NCI-H524 treated with DMSO at 0.1 percent for 48 hours (cell line): ENCODE data around the gene SSTR3.

Experiments
- DNase-seq: peaks from one replicate; lab custom pipeline; 2025; lab: John Stamatoyannopoulos, UW

Gene SSTR3

DNA sequence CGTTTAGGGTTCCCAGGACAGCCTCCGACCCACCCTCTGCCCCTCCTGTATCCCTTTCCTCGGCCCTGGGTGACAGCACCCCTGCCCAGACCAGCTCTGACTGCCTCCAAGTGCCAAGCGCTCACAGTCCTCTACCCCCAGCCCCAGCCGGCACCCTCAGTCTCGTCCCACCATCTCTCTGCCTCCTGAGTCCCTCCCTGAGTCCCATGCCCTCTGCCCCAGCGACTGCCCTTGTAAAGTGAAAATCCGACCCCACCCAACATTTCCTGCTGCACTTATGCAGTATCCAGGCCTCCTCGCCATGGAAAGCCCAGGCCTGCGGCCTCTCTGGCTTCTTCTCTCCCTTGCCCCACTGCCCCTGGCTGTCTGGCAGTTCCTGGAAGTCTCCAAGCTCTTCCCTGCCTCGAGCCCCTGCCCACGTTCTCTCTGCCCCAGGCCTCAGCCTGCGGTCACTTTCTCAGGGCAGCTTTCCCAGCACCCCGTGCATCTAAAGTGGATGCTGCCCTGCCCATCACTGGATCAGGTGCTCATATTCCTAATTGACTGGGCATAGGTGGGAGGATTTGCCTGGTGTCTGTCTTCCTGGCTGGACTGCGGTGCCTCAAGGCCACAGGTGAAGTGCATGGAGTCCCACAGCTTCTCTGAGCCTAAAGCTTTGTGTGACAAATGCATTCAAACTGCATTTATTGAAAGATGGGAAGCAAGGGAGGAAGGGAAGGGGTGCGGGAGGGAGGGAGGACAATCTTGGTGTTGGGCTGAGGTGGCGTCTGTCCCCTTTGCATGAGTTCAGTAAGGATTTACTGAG, 44.9 kb downstream of the SSTR3 start:
- DNase-seq: no peak

- DNase-seq: peak; percentile 8
Observed at GRCh38 chr22:37166675-37167066, 45.6 kb downstream of the SSTR3 start.

- no peak for DNase-seq
Observed at GRCh38 chr22:37165940-37166674, 46.2 kb downstream of the SSTR3 start.

GRCh38 chr22:37165066-37165465, 47.2 kb downstream of the SSTR3 start:
- DNase-seq: no peak

DNA sequence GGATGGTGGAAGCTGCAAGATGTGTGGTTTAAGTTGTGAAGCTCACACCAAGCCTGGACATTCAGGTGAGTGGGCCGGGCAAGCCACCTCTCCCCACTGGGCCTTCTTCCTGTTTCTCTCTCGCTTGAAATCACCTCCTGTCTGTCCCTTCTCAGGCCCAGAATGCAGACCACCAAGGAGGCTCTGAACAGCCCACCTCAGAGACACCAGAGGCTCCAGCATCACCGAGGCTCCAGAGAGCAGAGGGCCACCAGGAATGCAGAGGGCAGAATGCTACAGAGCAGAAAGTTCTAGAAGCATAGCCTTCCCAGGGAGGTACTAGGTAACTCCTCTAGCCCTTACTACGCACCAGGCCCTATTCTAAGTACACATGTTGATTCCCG, 47.8 kb downstream of the SSTR3 start:
- DNase-seq: no peak

GRCh38 chr22:37163575-37164504, 48.4 kb downstream of the SSTR3 start:
- DNase-seq: no peak

DNA sequence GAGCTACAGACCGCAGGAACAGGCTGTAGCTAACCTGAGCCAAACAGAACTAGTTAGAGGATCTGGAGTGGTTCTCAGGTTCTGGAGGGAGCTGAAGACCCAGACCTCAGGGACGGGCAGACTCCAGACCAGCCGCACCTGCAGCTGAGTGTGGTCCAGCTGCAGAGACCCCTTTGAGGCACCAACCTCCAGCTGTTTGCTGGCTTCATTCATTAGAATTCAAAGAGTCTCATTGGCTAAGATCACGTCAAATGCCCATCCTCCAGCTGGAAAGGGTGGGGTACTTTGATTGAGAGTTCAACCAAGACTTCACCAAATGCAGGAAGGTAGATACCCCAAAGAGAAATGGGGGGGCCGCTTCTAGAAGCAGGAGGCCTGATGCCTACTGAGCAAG, 49.2 kb downstream of the SSTR3 start:
- no peak for DNase-seq

DNA sequence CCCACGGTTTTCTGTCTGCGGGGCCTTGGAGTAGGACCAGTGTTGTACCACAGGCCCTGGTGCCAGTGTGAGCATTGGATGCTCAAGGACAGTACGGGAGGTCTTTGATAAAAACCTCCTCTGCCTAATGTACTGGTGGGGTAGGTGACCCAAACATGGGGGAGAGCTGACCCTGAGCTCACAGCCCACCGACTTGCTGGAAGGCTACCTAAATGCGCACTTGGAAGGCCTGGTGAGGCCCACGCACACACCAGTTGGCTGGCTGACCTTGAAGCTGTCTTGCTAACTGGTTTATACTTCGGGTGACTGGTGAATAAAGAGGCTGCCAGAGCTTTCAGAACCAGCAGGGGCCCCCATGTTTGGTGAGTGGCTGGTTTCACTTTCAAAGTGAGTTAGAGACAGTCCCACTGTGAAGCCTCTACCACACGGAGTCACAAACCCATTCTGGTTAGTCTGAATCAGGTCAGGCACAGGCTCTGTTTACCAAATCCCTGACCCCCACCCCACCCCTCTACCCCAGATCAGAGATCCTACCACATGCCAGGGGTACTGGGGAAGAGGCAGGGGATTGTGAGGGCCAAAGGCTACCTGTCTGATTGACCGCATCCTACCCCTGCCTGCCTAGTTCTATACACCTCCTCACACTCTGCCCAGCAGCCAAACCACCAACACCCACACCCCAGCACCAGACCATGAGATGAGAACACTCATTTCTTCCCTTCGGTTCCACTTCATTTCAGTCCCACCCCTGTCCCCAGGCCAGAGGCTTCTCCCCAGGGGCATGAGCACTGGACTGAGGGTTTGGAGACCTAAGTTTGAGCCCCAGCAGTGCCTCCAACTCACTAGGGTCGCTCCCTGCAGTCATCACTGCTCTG, 49.8 kb downstream of the SSTR3 start:
- DNase-seq: no peak

GRCh38 chr22:37161443-37161842, 50.8 kb downstream of the SSTR3 start:
- no peak for DNase-seq

- no peak for DNase-seq
Observed at GRCh38 chr22:37160027-37160426, 52.2 kb downstream of the SSTR3 start.

DNA sequence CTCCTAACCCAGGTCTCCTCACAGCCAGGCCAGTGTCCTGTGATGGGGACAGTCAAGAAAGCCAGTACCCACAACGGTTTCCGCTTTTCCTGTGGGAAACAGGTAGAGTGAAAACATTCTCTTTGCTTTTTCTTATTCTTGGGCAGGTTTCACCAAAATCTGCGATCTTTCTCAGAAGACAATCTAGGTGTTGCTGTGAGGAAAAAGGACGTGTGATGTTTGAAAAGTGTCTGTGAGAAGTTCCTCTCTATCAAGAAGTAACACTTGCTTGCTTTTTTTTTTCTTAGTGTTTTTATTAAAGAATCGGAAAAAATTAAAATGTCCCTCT, 53.4 kb downstream of the SSTR3 start:
- no peak for DNase-seq

GRCh38 chr22:37157516-37158285, 54.6 kb downstream of the SSTR3 start:
- DNase-seq: no peak

- DNase-seq: no peak
Observed at GRCh38 chr22:37156686-37157435, 55.4 kb downstream of the SSTR3 start.

GRCh38 chr22:37155971-37156370, 56.3 kb downstream of the SSTR3 start:
- no peak for DNase-seq

- DNase-seq: no peak
Observed at GRCh38 chr22:37154925-37155712, 57.2 kb downstream of the SSTR3 start.
